HL-60/S4 (cell line): ENCODE data around the gene SAMSN1.

Experiments used
- in situ Hi-C: fragments of 300-500 bp; cut with MboI; formaldehyde crosslinking; loops from 2 replicates; pipeline ENCODE4 v1.14.3; 2022; ENCODE audit warnings: low sequenced_read_pairs

SAMSN1 gene

DNA sequence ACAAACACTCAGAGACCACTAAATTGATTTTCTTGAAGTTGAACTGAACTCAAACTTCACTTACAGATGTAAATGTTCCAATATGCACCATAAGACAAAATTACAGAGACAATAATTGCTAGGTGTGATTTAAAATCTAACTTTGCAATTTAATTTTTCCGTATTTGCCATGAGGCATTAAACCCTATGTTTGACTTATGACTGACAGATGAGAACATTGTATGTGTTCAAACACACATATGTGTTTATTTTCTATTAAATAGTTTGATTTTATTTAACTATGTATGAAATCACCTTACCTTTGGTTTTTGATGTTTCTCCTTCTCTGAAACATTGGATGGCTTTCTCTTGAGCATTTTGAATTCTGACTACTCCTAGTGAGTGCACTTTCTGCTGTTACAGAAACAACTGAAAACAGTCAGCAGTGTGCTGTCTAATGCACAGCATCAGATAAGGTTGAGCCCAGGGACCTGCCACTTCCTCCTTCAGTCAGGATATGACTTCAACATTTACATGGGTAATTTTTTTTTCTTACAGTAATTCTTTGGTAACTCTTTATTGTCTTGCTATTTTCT is at the start of gene SAMSN1:
Gene SAMSN1 (minus strand): TSS at position 410 of the 575 bp plus-strand sequence. CDS start 54 bp downstream, at position 356.
- in situ Hi-C loops = no loop called here

DNA sequence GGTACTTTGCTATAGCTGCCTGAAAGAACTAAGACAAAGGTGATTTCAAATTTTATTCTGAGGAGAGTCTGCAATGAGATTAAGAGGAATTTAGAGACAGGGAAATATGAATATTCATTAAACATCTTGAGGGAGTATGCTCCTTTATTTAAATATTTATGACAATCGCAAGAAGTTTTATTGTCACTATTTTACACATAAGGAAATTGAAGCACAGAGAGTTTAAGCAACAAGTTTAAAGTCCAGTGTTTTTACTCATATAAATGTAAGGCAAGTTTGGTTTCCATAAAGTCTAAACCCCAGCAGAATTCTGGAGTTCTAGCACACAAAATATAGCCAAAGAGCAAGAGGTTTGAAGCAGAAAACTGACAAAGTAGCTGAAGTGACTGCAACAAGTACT is 49.3 kb upstream of the SAMSN1 start:
- in situ Hi-C loops = no loop called here

- in situ Hi-C loops = no loop called here
Measured at GRCh38 chr21:14594967-14595366, 48.9 kb upstream of the SAMSN1 start.

- in situ Hi-C loops = no loop called here
Measured at GRCh38 chr21:14593230-14593629, 47.1 kb upstream of the SAMSN1 start.

DNA sequence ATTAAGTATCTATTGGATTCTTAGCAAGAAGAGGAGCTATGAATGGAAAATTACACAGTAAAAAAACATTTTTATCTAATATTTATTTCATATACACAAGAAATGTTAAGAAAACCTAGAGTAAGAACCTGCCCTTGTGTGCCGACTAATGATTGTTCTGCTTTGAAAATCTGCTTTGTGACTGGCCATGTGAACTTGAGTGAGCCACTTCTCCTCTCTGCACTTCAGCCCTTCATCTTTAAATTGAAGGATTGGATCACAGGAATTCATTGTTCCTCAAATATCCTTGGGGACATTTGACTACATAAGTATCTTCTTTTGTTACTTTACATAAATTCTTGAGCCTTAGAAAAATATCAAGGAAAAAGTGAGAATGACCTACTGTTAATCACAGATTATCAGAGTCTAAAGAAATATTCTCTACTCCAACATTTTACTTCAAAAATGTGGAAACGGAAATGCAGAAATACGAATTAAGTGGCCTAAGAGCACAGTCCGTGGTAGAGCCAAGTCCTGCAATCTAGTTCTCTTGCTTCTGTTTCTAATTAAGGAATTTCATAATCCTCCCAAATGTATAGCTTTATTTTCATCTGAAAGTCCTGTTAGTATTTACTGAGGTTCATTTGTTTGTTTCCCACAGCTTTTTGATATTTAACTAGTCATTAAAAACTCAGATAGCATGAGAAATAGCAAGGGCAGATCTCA is 46.3 kb upstream of the SAMSN1 start:
- in situ Hi-C loops = no loop called here

- in situ Hi-C loops = no loop called here
Measured at GRCh38 chr21:14591882-14592281, 45.8 kb upstream of the SAMSN1 start.

GRCh38 chr21:14591377-14591776 is 45.3 kb upstream of the SAMSN1 start:
- in situ Hi-C loops = no loop called here

- in situ Hi-C loops = no loop called here
Measured at GRCh38 chr21:14589855-14590563, 43.9 kb upstream of the SAMSN1 start.

GRCh38 chr21:14587266-14587665 is 41.2 kb upstream of the SAMSN1 start:
- in situ Hi-C loops = no loop called here

DNA sequence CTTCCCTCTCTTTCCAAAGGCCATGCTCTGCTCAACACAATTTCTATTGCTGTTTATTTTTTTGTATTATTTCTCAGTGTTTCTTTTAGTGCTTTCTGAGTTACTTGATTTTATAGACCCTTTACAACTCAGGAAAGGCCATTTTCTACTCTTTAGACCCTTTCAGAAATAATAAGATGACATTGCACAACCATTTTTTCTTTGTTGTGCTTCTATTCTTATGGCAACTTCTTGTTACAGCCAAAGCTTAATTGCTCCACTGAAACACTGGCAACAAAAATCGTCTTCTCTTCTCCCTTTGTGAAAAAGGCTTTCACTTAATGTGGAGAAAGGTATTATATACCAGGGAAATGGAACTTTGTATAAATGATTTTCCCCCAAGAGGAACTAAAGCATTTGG is 39.0 kb upstream of the SAMSN1 start:
- in situ Hi-C loops = no loop called here

GRCh38 chr21:14584357-14585095 is 38.4 kb upstream of the SAMSN1 start:
- in situ Hi-C loops = no loop called here

GRCh38 chr21:14583629-14584255 is 37.6 kb upstream of the SAMSN1 start:
- in situ Hi-C loops = no loop called here

- in situ Hi-C loops = no loop called here
Measured at GRCh38 chr21:14582934-14583628, 37.0 kb upstream of the SAMSN1 start.

DNA sequence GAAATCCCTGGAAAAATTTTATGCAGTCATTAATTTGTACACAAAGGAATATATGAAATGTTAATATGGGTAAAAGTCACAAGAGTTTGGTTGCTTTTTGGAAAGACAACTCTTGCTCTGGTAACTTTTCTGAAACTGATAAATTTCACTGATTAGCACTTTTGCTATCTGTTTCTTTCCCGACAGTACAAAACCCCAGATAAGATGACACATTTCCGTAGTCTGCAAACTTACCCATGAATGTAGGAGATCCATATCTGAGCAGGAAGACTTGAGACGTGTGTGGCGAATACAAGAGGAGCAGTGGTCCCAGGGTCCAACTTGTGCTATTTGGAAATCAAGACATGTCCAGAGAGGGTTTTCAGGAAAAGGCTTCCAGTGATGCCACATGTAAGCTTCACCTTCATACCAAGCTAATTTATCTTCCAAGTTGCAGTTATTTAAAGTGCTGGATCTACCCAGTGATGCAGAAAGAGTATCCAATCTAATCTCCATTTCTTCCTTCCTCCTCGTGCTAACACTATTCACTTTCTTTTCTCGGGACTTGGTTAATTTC is 35.9 kb upstream of the SAMSN1 start:
- in situ Hi-C loops = no loop called here

GRCh38 chr21:14573244-14573643 is 27.1 kb upstream of the SAMSN1 start:
- in situ Hi-C loops = no loop called here

DNA sequence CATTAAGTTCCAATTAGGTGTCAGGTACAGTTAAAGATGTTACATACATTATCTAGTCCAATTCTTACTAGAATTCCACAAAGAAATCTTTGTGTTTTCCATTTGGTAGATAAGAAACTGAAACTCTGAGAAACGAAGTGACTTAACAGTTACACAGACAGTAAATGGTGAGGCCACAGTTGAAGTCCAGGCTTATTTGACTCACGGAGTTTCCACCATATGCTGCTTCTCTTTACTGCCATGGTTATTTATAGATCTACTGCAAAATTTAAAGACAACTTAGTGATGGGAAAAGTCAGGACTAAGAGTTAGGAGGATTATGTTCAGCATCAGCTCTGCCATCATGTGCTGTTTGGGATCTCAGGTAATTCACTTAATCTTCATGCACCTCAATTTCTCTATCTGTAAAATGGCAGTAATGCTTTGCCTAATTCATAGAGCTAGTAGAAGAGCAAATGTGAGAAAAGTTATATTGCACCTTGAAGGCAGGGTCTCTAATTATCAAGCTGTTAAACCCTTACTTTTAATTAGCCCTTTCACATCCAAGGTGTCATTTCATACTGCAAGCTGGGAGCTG is 26.2 kb upstream of the SAMSN1 start:
- in situ Hi-C loops = no loop called here

- in situ Hi-C loops = no loop called here
Measured at GRCh38 chr21:14569868-14570267, 23.8 kb upstream of the SAMSN1 start.

DNA sequence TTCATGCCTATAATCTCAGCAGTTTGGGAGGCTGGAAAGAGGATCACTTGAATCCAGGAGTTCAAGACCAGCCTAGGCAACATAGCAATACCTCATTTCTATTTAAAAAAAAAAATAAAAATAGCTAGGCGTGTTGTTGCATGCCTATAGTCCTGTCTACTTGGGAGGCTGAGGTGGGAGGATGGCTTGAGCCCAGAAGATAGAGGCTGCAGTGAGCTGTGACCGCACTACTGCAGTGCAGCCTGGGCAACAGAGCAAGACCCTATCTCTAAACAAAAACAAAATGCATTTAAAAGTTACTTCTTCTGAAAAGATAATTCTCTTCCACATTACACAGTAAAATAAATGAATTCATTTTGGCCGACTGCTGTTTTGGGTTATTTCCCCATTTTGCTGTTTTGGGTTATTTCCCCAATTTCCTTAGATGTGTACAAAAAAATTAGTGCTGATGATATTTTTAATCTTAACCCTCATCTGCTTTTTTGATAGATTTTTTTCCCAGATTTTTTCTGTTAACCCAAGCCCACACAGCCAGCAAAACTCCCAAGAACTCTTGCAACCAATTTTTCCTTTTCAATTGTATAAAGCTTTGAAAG is 23.0 kb upstream of the SAMSN1 start:
- in situ Hi-C loops = no loop called here
